ENCODE results near the gene DDIT4L. TPM values are rescaled to one million over a fixed set of nuclear protein-coding genes. Genes with fewer than 3 reads are reported as not detected.
"Not testable (repeated sequence)": the region's sequence is repeated elsewhere in the genome, so short reads cannot be mapped to it uniquely, and the experiment has no call there.

DDIT4L gene
- total RNA-seq, 1 experiment from 2014 or later = 4.7 TPM

DNA sequence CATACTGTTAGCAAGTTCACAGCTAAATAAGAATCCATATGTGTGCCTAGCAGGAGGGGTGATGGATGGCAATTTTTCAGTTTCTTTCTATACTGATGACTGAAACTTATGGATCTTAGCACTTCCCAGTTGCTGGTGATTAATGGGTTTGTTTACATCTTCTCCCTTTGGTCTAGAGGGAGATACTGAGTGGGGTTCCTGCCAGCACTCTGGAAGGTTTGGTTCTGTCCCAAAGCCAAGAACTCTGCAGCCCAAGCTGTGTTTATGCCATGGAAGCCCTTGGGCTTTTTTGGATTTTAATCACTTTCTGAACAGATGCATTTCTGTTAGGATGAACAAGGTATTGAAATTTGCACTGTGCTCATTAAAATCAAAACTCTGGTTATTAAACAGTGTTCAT, 43.5 kb downstream of the DDIT4L start:
- TF ChIP-seq CTCF (IDR thresholded peaks at IDR 0.05; ENCODE audit: insufficient read depth in 1 of 2, low read depth in 1 of 2, low read length in 1 of 2, severe bottlenecking in 1 of 2, unreplicated experiment in 1 of 2) = no peak
- H3K4me3 Mint-ChIP-seq (ENCODE audit: unreplicated experiment) = no peak overlapping the region
- no peaks in the 10 kb centered on the region for H3K27me3 ChIP-seq (replicated peaks; ENCODE audit: control insufficient read depth, insufficient read depth, low read length)
- no TSS peak for BruUV-seq (replicated peaks)
- no peaks in the 10 kb centered on the region for H3K4me1 Mint-ChIP-seq (ENCODE audit: low read depth, unreplicated experiment)
- no peaks in the 10 kb centered on the region for H3K9me3 Mint-ChIP-seq (ENCODE audit: unreplicated experiment)
- no peaks in the 10 kb centered on the region for H3K36me3 Mint-ChIP-seq (ENCODE audit: insufficient read depth, unreplicated experiment)
- intact Hi-C loops (cut with micrococcal nuclease; ENCODE audit: unreplicated experiment) = no loop called here
- no peak for DNase-seq
- H3K4me1 ChIP-seq = no peaks in the 10 kb centered on the region
- H3K27ac Mint-ChIP-seq (ENCODE audit: unreplicated experiment) = no peak overlapping the region
- ChIA-PET POLR2A (no interaction called here), CTCF (no interaction called here)
- no peak overlapping the region for H3K4me3 ChIP-seq (ENCODE audit: low read depth, low read length)
- H3K36me3 ChIP-seq (ENCODE audit: control insufficient read depth, insufficient read depth, low read length) = no peaks in the 10 kb centered on the region
- H3K9me3 ChIP-seq = no peaks in the 10 kb centered on the region
- H3K27me3 Mint-ChIP-seq (ENCODE audit: insufficient read depth, unreplicated experiment) = no peaks in the 10 kb centered on the region

- H3K27me3 ChIP-seq (replicated peaks; ENCODE audit: control insufficient read depth, insufficient read depth, low read length); CTCF ChIA-PET; H3K9me3 ChIP-seq; POLR2A ChIA-PET; H3K4me1 ChIP-seq; H3K36me3 ChIP-seq (ENCODE audit: control insufficient read depth, insufficient read depth, low read length); H3K4me3 Mint-ChIP-seq (ENCODE audit: unreplicated experiment); H3K27me3 Mint-ChIP-seq (ENCODE audit: insufficient read depth, unreplicated experiment); H3K4me1 Mint-ChIP-seq (ENCODE audit: low read depth, unreplicated experiment); H3K4me3 ChIP-seq (ENCODE audit: low read depth, low read length); H3K27ac Mint-ChIP-seq (ENCODE audit: unreplicated experiment); H3K36me3 Mint-ChIP-seq (ENCODE audit: insufficient read depth, unreplicated experiment); BruUV-seq (replicated peaks); DNase-seq; intact Hi-C loops (cut with micrococcal nuclease; ENCODE audit: unreplicated experiment): not testable (repeated sequence)
- H3K9me3 Mint-ChIP-seq (ENCODE audit: unreplicated experiment) = peaks cover 31% of the 10 kb centered on the region
Observed at GRCh38 chr4:100137320-100137719, 52.9 kb downstream of the DDIT4L start.

Other genes starting within 250 kb of the DDIT4L start
- 32.7 and 37.3 TPM in 2 replicates for gene DNAJB14, start 243.8 kb downstream of the DDIT4L start, total RNA-seq (2022)
- gene H2AZ1, start 240.2 kb downstream of the DDIT4L start, total RNA-seq (2022) = 430 and 457 TPM in 2 replicates